Measurements from ENCODE around the gene BCAR1.

DNA sequence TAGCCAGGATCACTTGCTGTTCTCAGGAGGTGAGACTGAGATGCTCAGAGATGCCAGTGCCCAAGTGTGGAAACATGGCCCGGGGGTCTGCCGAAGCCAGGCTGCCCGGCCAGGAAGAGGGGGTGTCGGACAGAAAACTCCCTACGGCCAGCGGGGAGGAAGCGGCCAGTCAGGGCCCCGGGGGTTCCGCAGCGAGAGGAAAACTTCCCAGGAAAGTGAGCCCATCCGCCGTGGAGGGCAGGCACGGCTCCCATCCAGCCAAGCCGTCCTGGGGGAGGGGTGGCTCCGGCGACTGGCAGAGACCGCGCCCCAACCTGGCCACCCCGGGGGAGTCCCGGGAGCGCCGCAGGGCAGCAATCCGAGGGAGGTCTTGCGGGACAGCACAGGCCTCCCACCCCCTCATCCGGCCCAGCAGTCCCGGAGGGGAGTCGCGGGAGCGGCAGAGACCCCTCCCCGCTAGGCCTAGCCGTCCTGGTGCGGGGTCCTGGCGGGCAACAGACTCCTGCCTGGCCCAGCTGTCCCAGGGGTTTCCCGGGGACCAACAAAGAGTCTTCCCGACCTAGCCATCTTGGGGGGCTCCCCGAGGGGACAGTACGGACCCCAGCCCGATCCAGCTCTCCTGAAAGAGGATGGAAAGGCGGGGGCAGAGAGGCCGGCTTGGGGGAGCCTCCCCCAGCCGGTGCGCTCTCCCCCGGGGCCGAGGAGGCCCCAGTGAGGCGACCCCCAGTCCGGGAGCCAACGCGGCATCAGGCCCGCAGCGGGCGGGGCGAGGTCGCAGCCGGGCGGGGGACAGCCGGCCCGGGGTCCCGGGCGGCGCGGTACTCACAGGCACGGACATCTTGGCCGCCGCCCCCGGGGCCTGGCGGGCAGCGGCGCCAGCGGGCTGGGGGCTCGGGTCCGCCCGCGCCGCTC lies 13.8 kb upstream of the BCAR1 start:
- no peak for TF ChIP-seq CTCF (IDR thresholded peaks at IDR 0.05)
- TF ChIP-seq POLR2A (IDR thresholded peaks at IDR 0.05): no peak
